IMR-90 (cell line): Measurements from ENCODE around the gene ROR2. TPM values are rescaled to one million over a fixed set of nuclear protein-coding genes. Genes with fewer than 3 reads are reported as not detected.
A peak's percentile ranks its signal among the peaks of the same experiment; 100 is the strongest.

Experiments
- ATAC-seq: fragments of 200-7000 bp; cut with Tn5 transposase; 2 replicates; pipeline ENCODE4 v1.9.1; 2020; ENCODE audit warnings: low read depth, mild to moderate bottlenecking, moderate library complexity
- BruUV-seq: library from RNA; stranded (reverse); fragments of 400-500 nt; replicated peaks from 2 replicates; lab custom pipeline; 2021; lab: Mats Ljungman, UMichigan
- CTCF ChIA-PET: fragments of 300-600 bp; formaldehyde crosslinking; extraction: SDS; loops from one replicate; lab custom pipeline; 2021; ENCODE audit warnings: antibody characterized with exemption; lab: Yijun Ruan, JAX
- POLR2A ChIA-PET: fragments of 300-600 bp; sonication (Branson Sonifier 250); formaldehyde crosslinking; loops from one replicate; lab custom pipeline; 2022; ENCODE audit warnings: antibody characterized with exemption; ENCODE audit not compliant: unreplicated experiment; lab: Charles Lee
- DNase-seq: peaks from one replicate; pipeline ENCODE4 v3.0.0; 2013
- H2AFZ ChIP-seq: replicated peaks from 2 replicates; pipeline ENCODE3; 2013; ENCODE audit warnings: low read length, mild to moderate bottlenecking; ENCODE audit not compliant: poor library complexity
- H2AK5ac ChIP-seq: 2 replicates; pipeline ENCODE4 v1.6.1; 2013; ENCODE audit warnings: low read depth, low read length, inconsistent platforms
- H2AK9ac ChIP-seq: replicated peaks from 2 replicates; pipeline ENCODE3; 2013; ENCODE audit warnings: mild to moderate bottlenecking, low read depth, low read length, moderate library complexity; ENCODE audit not compliant: poor library complexity
- H2BK120ac ChIP-seq: 2 replicates; pipeline ENCODE4 v1.6.1; 2013; ENCODE audit warnings: low read depth, low read length, inconsistent platforms
- H2BK15ac ChIP-seq: 3 replicates; pipeline ENCODE4 v1.6.1; 2013; ENCODE audit warnings: low read depth, low read length, inconsistent platforms
- H2BK20ac ChIP-seq: 2 replicates; pipeline ENCODE4 v1.6.1; 2013; ENCODE audit warnings: low read depth, mild to moderate bottlenecking, inconsistent platforms, low read length, moderate library complexity
- H2BK5ac ChIP-seq: 2 replicates; pipeline ENCODE4 v1.6.1; 2013; ENCODE audit warnings: mild to moderate bottlenecking, low read depth, low read length, inconsistent platforms; ENCODE audit not compliant: poor library complexity, severe bottlenecking
- H3K14ac ChIP-seq: replicated peaks from 2 replicates; pipeline ENCODE4 v1.6.1; 2013; ENCODE audit warnings: low read depth, low read length, inconsistent platforms
- H3K18ac ChIP-seq: 2 replicates; pipeline ENCODE4 v1.6.1; 2013; ENCODE audit warnings: low read depth, low read length, control low read depth
- H3K23ac ChIP-seq: 2 replicates; pipeline ENCODE4 v1.6.1; 2013; ENCODE audit warnings: low read depth, low read length, inconsistent platforms
- H3K27ac ChIP-seq: 2 replicates; pipeline ENCODE4 v1.5.1; 2013; ENCODE audit warnings: mild to moderate bottlenecking, control low read depth, low read length; ENCODE audit not compliant: insufficient read depth
- H3K27me3 ChIP-seq: 2 replicates; pipeline ENCODE4 v1.6.1; 2013; ENCODE audit warnings: low read length; ENCODE audit not compliant: control insufficient read depth, insufficient read depth
- H3K36me3 ChIP-seq: 2 replicates; pipeline ENCODE4 v1.6.1; 2013; ENCODE audit warnings: low read length, mixed read lengths; ENCODE audit not compliant: control insufficient read depth, insufficient read depth
- H3K4ac ChIP-seq: 2 replicates; pipeline ENCODE4 v1.6.1; 2013; ENCODE audit warnings: low read depth, low read length, inconsistent platforms
- H3K4me1 ChIP-seq: 2 replicates; pipeline ENCODE4 v1.6.1; 2013; ENCODE audit warnings: low read length, mixed read lengths; ENCODE audit not compliant: control insufficient read depth, insufficient read depth
- H3K4me2 ChIP-seq: 2 replicates; pipeline ENCODE4 v1.6.1; 2013; ENCODE audit warnings: low read depth, mild to moderate bottlenecking, control low read depth, low read length, moderate library complexity
- H3K4me3 ChIP-seq: 2 replicates; pipeline ENCODE4 v1.5.1; 2013; ENCODE audit warnings: low read depth, mild to moderate bottlenecking, control low read depth, low read length, moderate library complexity; ENCODE audit not compliant: insufficient read depth
- H3K56ac ChIP-seq: 2 replicates; pipeline ENCODE4 v1.6.1; 2013; ENCODE audit warnings: low read length, inconsistent platforms; ENCODE audit not compliant: insufficient read depth; ENCODE audit errors: extremely low read depth
- H3K79me1 ChIP-seq, 2 experiments: 2 replicates each; pipeline ENCODE4 v1.6.1; 2013; ENCODE audit warnings: low read length in 2 of 2, inconsistent platforms in 1 of 2, low read depth in 1 of 2
- H3K9ac ChIP-seq: 2 replicates; pipeline ENCODE4 v1.6.1; 2013; ENCODE audit warnings: low read depth, low read length, control low read depth
- H3K9me1 ChIP-seq: 2 replicates; pipeline ENCODE4 v1.6.1; 2013; ENCODE audit warnings: low read length, inconsistent platforms; ENCODE audit not compliant: insufficient read depth
- H3K9me3 ChIP-seq: 2 replicates; pipeline ENCODE4 v1.6.1; 2013; ENCODE audit warnings: low read length; ENCODE audit not compliant: control insufficient read depth, insufficient read depth
- H4K20me1 ChIP-seq: 2 replicates; pipeline ENCODE4 v1.6.1; 2013; ENCODE audit warnings: low read length, inconsistent platforms; ENCODE audit not compliant: insufficient read depth
- H4K5ac ChIP-seq: 2 replicates; pipeline ENCODE4 v1.6.1; 2013; ENCODE audit warnings: mild to moderate bottlenecking, low read depth, low read length, control low read depth
- H4K8ac ChIP-seq, 2 experiments: 2 replicates each; pipeline ENCODE4 v1.6.1; 2013; ENCODE audit warnings: low read depth in 2 of 2, low read length in 2 of 2, control low read depth in 1 of 2, inconsistent platforms in 1 of 2
- H4K91ac ChIP-seq: 2 replicates; pipeline ENCODE4 v1.6.1; 2013; ENCODE audit warnings: low read depth, low read length, inconsistent platforms; ENCODE audit not compliant: insufficient read depth
- BHLHE40 ChIP-seq: fragments of 150-350 bp; IDR thresholded peaks from 2 replicates; pipeline ENCODE4 v1.6.1; 2016; ENCODE audit warnings: mild to moderate bottlenecking, low read depth, low read length
- CEBPB ChIP-seq: IDR thresholded peaks from 2 replicates; pipeline ENCODE4 v1.6.1; 2012; ENCODE audit warnings: low read depth, low read length, improper control_type of control experiment
- CHD1 ChIP-seq: IDR thresholded peaks from 2 replicates; pipeline ENCODE4 v1.6.1; 2012; ENCODE audit warnings: low read depth, low read length, improper control_type of control experiment
- FOS ChIP-seq: fragments of 150-350 bp; IDR thresholded peaks from 2 replicates; pipeline ENCODE4 v1.6.1; 2016; ENCODE audit warnings: low read depth, low read length
- MAZ ChIP-seq: IDR thresholded peaks from 2 replicates; pipeline ENCODE4 v1.6.1; 2012; ENCODE audit warnings: low read depth, mild to moderate bottlenecking, low read length, improper control_type of control experiment, moderate library complexity, borderline replicate concordance
- MXI1 ChIP-seq: IDR thresholded peaks from 2 replicates; pipeline ENCODE4 v1.6.1; 2012; ENCODE audit warnings: low read depth, mild to moderate bottlenecking, low read length, moderate library complexity, borderline replicate concordance
- POLR2A ChIP-seq: IDR thresholded peaks from 2 replicates; pipeline ENCODE4 v1.6.1; 2012; ENCODE audit warnings: mild to moderate bottlenecking, low read depth, low read length
- RAD21 ChIP-seq: IDR thresholded peaks from 2 replicates; pipeline ENCODE4 v1.6.1; 2012; ENCODE audit warnings: low read length, improper control_type of control experiment
- RCOR1 ChIP-seq: IDR thresholded peaks from 2 replicates; pipeline ENCODE4 v1.6.1; 2012; ENCODE audit warnings: mild to moderate bottlenecking, low read length, improper control_type of control experiment; ENCODE audit not compliant: insufficient replicate concordance
- RFX5 ChIP-seq: IDR thresholded peaks from 2 replicates; pipeline ENCODE4 v1.8.0; 2012; ENCODE audit warnings: low read depth, mild to moderate bottlenecking, low read length, moderate library complexity
- WGBS, 2 experiments: methylation state at CpG; one replicate each; pipeline versions ENCODE4 v1.1.5 to v1.1.7; 2013; ENCODE audit warnings: missing lambda C conversion rate in 2 of 2; ENCODE audit not compliant: insufficient read length in 1 of 2; ENCODE audit errors: extremely low coverage in 2 of 2; 5-methylcytosine and 5-hydroxymethylcytosine counted together
- dilution Hi-C: fragments of 300-500 bp; cut with HindIII; formaldehyde crosslinking; loops from one replicate; pipeline ENCODE4 v1.14.3; 2018; ENCODE audit warnings: low sequenced_read_pairs; ENCODE audit not compliant: unreplicated experiment
- in situ Hi-C: fragments of 300-500 bp; cut with MboI; formaldehyde crosslinking; loops from 3 replicates; pipeline ENCODE4 v1.14.3; 2019; ENCODE audit warnings: low sequenced_read_pairs, inconsistent platforms, mixed read lengths
- intact Hi-C: fragments of 100-400 bp; cut with micrococcal nuclease; formaldehyde crosslinking; loops from 2 replicates; pipeline ENCODE4 v1.10.0; 2022
- polyA plus RNA-seq, 3 experiments: library from polyadenylated mRNA; depleted of rRNA; stranded (reverse); fragments of >200 nt; gene quantifications; 2 replicates each; pipeline ENCODE4 v1.2.3, GENCODE V29; 2012; ENCODE audit warnings: low replicate concordance in 1 of 3
- total RNA-seq: library from RNA; depleted of rRNA; stranded (reverse); fragments of >200 nt; gene quantifications from 2 replicates; pipeline ENCODE4 v1.2.3, GENCODE V29; 2012
- TF ChIP-seq, protein P1 (sequence below): fragments of 150-350 bp; IDR thresholded peaks from 2 replicates; pipeline ENCODE4 v1.6.1; 2016; ENCODE audit warnings: low read depth, mild to moderate bottlenecking, low read length, moderate library complexity, borderline replicate concordance
- TF ChIP-seq, protein P2 (sequence below): fragments of 150-350 bp; IDR thresholded peaks from 2 replicates; pipeline ENCODE4 v1.6.1; 2017; ENCODE audit warnings: mild to moderate bottlenecking, antibody characterized with exemption, low read length, low read depth

The ROR2 gene
- total and polyA plus RNA-seq, 2 of the 4 experiments (the other 2 are of a cell fraction): 2.3 to 4.8 TPM

DNA sequence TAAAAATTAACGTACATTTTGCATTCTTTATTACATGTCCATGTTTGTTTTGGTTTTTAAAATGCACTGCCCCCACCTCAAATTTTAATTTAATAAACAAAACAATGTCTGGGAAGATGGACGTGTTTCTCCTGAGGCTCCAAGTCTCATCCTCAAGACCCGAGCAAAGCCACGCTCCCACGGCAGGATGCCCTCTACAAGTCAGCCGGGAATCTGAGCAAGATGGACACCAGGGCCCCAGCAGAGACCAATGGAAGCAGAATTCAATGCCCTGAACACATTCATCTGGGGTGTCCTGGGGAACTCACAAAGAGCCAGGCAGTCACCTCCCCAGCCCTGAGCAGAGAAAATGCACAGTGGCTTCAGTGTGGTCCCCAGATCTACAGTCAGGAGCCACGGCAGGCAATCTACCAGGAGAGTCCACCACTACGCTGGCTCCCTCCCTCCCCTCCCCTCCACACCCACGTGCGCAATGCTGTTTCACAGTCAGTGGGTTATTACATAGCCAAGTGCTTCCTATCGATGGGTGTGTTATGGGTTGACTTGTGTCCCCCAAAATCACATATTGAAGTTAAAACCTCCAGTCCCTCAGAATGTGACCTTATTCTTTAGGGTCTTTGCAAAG is 129.8 kb downstream of the ROR2 start:
- H3K4me2 ChIP-seq: no peak overlapping the region
- dilution Hi-C loops: no loop called here
- no peak overlapping the region for H3K56ac ChIP-seq
- H3K27ac ChIP-seq: no peak overlapping the region
- no peak overlapping the region for H3K4ac ChIP-seq
- 0 out of 2 replicates have a peak, but pooled peaks cover 5% of the 10 kb centered on the region for H3K9me3 ChIP-seq
- H2BK5ac ChIP-seq: no peak overlapping the region
- H3K4me3 ChIP-seq: no peak overlapping the region
- no peak overlapping the region for H4K91ac ChIP-seq
- H4K5ac ChIP-seq: no peak overlapping the region; the same call in 1 of the 2 replicates
- no peak overlapping the region; the same call in 2 of the 3 replicates for H2BK15ac ChIP-seq
- H2AK5ac ChIP-seq: no peak overlapping the region
- BruUV-seq: no TSS peak
- intact Hi-C loops: no loop called here
- H3K36me3 ChIP-seq: no peaks in the 10 kb centered on the region
- no peak overlapping the region for H2AFZ ChIP-seq
- ATAC-seq (no peak), DNase-seq (no peak)
- ChIA-PET CTCF (no interaction called here), POLR2A (no interaction called here)
- H3K4me1 ChIP-seq: peaks cover 32% of the 10 kb centered on the region
- no peak overlapping the region for H4K8ac ChIP-seq
- in situ Hi-C loops: no loop called here
- H3K18ac ChIP-seq: no peak overlapping the region
- H4K20me1 ChIP-seq: peaks cover 14% of the 10 kb centered on the region; the same call in 1 of the 2 replicates
- H2BK120ac ChIP-seq: no peak overlapping the region
- H3K79me1 ChIP-seq: no peaks in the 10 kb centered on the region; a peak in 1 of 4 replicates
- H3K23ac ChIP-seq: no peak overlapping the region
- H2AK9ac ChIP-seq: peak overlapping the region; percentile 19
- H2BK20ac ChIP-seq: no peak overlapping the region
- no peak overlapping the region for H3K9ac ChIP-seq
- 88% methylated on average over 3 of the region's 11 CpGs; no CpG with 5 or more reads in 1 of the 2 experiments for WGBS, 2 experiments
- H3K27me3 ChIP-seq: peaks cover 13% of the 10 kb centered on the region; the same call in 1 of the 2 replicates
- H3K14ac ChIP-seq: no peak overlapping the region
- TF ChIP-seq POLR2A (no peak), MXI1 (no peak), MAZ (no peak), RCOR1 (no peak), CEBPB (no peak), BHLHE40 (no peak), CHD1 (no peak), RAD21 (no peak), FOS (no peak), RFX5 (no peak)
- TF ChIP-seq, protein P1, sequence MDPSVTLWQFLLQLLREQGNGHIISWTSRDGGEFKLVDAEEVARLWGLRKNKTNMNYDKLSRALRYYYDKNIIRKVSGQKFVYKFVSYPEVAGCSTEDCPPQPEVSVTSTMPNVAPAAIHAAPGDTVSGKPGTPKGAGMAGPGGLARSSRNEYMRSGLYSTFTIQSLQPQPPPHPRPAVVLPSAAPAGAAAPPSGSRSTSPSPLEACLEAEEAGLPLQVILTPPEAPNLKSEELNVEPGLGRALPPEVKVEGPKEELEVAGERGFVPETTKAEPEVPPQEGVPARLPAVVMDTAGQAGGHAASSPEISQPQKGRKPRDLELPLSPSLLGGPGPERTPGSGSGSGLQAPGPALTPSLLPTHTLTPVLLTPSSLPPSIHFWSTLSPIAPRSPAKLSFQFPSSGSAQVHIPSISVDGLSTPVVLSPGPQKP: no peak
- TF ChIP-seq, protein P2, sequence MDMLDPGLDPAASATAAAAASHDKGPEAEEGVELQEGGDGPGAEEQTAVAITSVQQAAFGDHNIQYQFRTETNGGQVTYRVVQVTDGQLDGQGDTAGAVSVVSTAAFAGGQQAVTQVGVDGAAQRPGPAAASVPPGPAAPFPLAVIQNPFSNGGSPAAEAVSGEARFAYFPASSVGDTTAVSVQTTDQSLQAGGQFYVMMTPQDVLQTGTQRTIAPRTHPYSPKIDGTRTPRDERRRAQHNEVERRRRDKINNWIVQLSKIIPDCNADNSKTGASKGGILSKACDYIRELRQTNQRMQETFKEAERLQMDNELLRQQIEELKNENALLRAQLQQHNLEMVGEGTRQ: no peak
- H3K9me1 ChIP-seq: peaks cover 9% of the 10 kb centered on the region; the same call in 1 of the 2 replicates
